Astrocyte of the cerebellum (primary cell): ENCODE data around the gene PRRC2A.
"Not testable (repeated sequence)": the region's sequence is repeated elsewhere in the genome, so short reads cannot be mapped to it uniquely, and the experiment has no call there.

Experiments used
- DNase-seq: peaks from one replicate; pipeline ENCODE4 v3.0.0-alpha.2; 2011; ENCODE audit warnings: low read depth
- H3K4me3 ChIP-seq: 2 replicates; pipeline ENCODE4 v1.5.1; 2011; ENCODE audit warnings: mild to moderate bottlenecking, low read depth, low read length, moderate library complexity
- CTCF ChIP-seq: IDR thresholded peaks from 2 replicates; pipeline ENCODE4 v1.5.1; 2012; ENCODE audit warnings: low read length, low read depth, moderate library complexity, mild to moderate bottlenecking; ENCODE audit errors: missing control alignments
- in situ Hi-C: cut with HindIII; loops from 2 replicates; pipeline ENCODE4 v1.10.0; 2017; ENCODE audit warnings: low sequenced_read_pairs

The PRRC2A gene

GRCh38 chr6:31586008-31586407 lies 34.5 kb upstream of the PRRC2A start, which contains the start of gene LST1:
Gene LST1 (plus strand): TSS chr6:31586277. CDS start chr6:31587300, 1,023 bp downstream.
- no peak for TF ChIP-seq CTCF
- no peak within 1 kb of the TSS for H3K4me3 ChIP-seq
- DNase-seq, result no peak
- in situ Hi-C loops, result no loop called here

GRCh38 chr6:31586599-31587281 lies 33.8 kb upstream of the PRRC2A start:
- TF ChIP-seq CTCF, result no peak
- in situ Hi-C loops, result no loop called here
- H3K4me3 ChIP-seq, result no peak overlapping the region
- no peak for DNase-seq

GRCh38 chr6:31587791-31588777 lies 32.4 kb upstream of the PRRC2A start:
- in situ Hi-C loops, result no loop called here
- no peak for TF ChIP-seq CTCF
- DNase-seq, result no peak
- H3K4me3 ChIP-seq, result no peak overlapping the region

GRCh38 chr6:31588871-31589650 lies 31.5 kb upstream of the PRRC2A start:
- in situ Hi-C loops, result no loop called here

GRCh38 chr6:31590691-31591090 lies 29.8 kb upstream of the PRRC2A start:
- in situ Hi-C loops, H3K4me3 ChIP-seq, DNase-seq: not testable (repeated sequence)

More at GRCh38 chr6:31588871-31589650, 31.5 kb upstream of the PRRC2A start:
- DNase-seq, result no peak
- TF ChIP-seq CTCF, result no peak
- H3K4me3 ChIP-seq, result no peak overlapping the region

GRCh38 chr6:31592396-31592771 lies 28.1 kb upstream of the PRRC2A start:
- H3K4me3 ChIP-seq, result no peak overlapping the region
- TF ChIP-seq CTCF, result no peak
- in situ Hi-C loops, result no loop called here
- DNase-seq, result no peak
